CD4-positive, alpha-beta T cell (primary cell): Measurements from ENCODE around the gene SLC38A10. TPM values are rescaled to one million over a fixed set of nuclear protein-coding genes. Genes with fewer than 3 reads are reported as not detected.

Experiments
- ATAC-seq: fragments of 200-7000 bp; cut with Tn5 transposase; one replicate; pipeline ENCODE4 v1.10.0; 2022; ENCODE audit warnings: mild to moderate bottlenecking; ENCODE audit not compliant: poor library complexity
- CTCF ChIA-PET: fragments of 350-600 bp; sonication (Branson Sonifier 250); formaldehyde crosslinking; loops from one replicate; lab custom pipeline; 2021; ENCODE audit warnings: antibody characterized with exemption, inconsistent platforms; lab: Charles Lee
- POLR2A ChIA-PET: fragments of 350-600 bp; sonication (Branson Sonifier 250); formaldehyde crosslinking; loops from one replicate; lab custom pipeline; 2021; ENCODE audit warnings: antibody characterized with exemption, inconsistent platforms; lab: Charles Lee
- DNase-seq, 14 experiments: peaks; one replicate each; pipeline ENCODE4 v3.0.0-alpha.2; 2013 to 2020; ENCODE audit warnings: mixed read lengths in 2 of 14
- H3K27ac ChIP-seq, 2 donors: one replicate each; pipeline versions ENCODE4 v1.5.1 to v1.7.0; 2013; ENCODE audit warnings: low read length in 2 of 2, low read depth in 1 of 2, mild to moderate bottlenecking in 1 of 2
- H3K27me3 ChIP-seq, 2 experiments: 1 replicate in 1 of 2; 2 replicates in 1 of 2; pipeline versions ENCODE4 v1.6.1 to v1.7.0; 2013; ENCODE audit warnings: low read length in 2 of 2, control low read depth in 1 of 2, mild to moderate bottlenecking in 1 of 2, moderate library complexity in 1 of 2; ENCODE audit not compliant: insufficient read depth in 2 of 2, control insufficient read depth in 1 of 2
- H3K36me3 ChIP-seq: one replicate; pipeline ENCODE4 v1.6.1; 2013; ENCODE audit warnings: low read length, control low read depth; ENCODE audit not compliant: insufficient read depth
- H3K4me1 ChIP-seq: one replicate; pipeline ENCODE4 v1.6.1; 2013; ENCODE audit warnings: low read length, control low read depth; ENCODE audit not compliant: insufficient read depth
- H3K4me3 ChIP-seq: one replicate; pipeline ENCODE4 v1.5.1; 2013; ENCODE audit warnings: mild to moderate bottlenecking, low read length, moderate library complexity
- H3K9me3 ChIP-seq, 2 experiments: 1 replicate in 1 of 2; 2 replicates in 1 of 2; pipeline versions ENCODE4 v1.6.1 to v1.7.0; 2013; ENCODE audit warnings: low read length in 2 of 2, mild to moderate bottlenecking in 2 of 2, control low read depth in 1 of 2, moderate library complexity in 1 of 2; ENCODE audit not compliant: control insufficient read depth in 1 of 2, insufficient read depth in 1 of 2
- H3K27ac Mint-ChIP-seq: one replicate; pipeline ENCODE4 v1.8.0; 2020; ENCODE audit warnings: mixed read lengths
- H3K27me3 Mint-ChIP-seq: one replicate; pipeline ENCODE4 v1.8.0; 2021; ENCODE audit warnings: mixed read lengths
- H3K36me3 Mint-ChIP-seq: one replicate; pipeline ENCODE4 v1.8.0; 2021; ENCODE audit warnings: low read depth, mixed read lengths
- H3K4me1 Mint-ChIP-seq: one replicate; pipeline ENCODE4 v1.8.0; 2021; ENCODE audit warnings: low read depth, mixed read lengths
- H3K4me3 Mint-ChIP-seq: one replicate; pipeline ENCODE4 v1.8.0; 2020; ENCODE audit warnings: mild to moderate bottlenecking, mixed read lengths
- H3K9me3 Mint-ChIP-seq: one replicate; pipeline ENCODE4 v1.8.0; 2020; ENCODE audit warnings: mixed read lengths
- CTCF ChIP-seq: fragments of 200-600 bp; IDR thresholded peaks from one replicate; pipeline ENCODE4 v1.8.0; 2022; ENCODE audit warnings: antibody characterized with exemption, mild to moderate bottlenecking
- intact Hi-C, 2 experiments: fragments of 100-400 bp; cut with DNase I in 1 of 2; cut with micrococcal nuclease in 1 of 2; formaldehyde crosslinking; loops; one replicate each; pipeline versions ENCODE4 v1.15.1 to v1.9.0; 2023 to 2025; cut with DNase I, micrococcal nuclease
- total RNA-seq, 174 experiments: library from RNA in 2 of 174; stranded (reverse) in 2 of 174; gene quantifications; one replicate each; pipeline ENCODE4 v1.2.3 and lab custom pipeline; 2021 to 2026

The SLC38A10 gene
- total RNA-seq, 2 experiments from 2014 or later, result 22.8 to 26.4 TPM

GRCh38 chr17:81238490-81238814 is 56.7 kb downstream of the SLC38A10 start:
- Mint-ChIP-seq H3K27me3 (no peaks in the 10 kb centered on the region), H3K36me3 (peaks cover 18% of the 10 kb centered on the region), H3K9me3 (no peaks in the 10 kb centered on the region), H3K27ac (no peak overlapping the region), H3K4me3 (peak overlapping the region; percentile 98), H3K4me1 (peaks cover 43% of the 10 kb centered on the region)
- no peaks in the 10 kb centered on the region for H3K27me3 ChIP-seq
- H3K36me3 ChIP-seq, result peaks cover 16% of the 10 kb centered on the region
- ChIA-PET CTCF (interaction anchor here (0.7 to 1.6 kb wide), 3 partner anchors 54 to 811 kb away, joined by 3 to 6 read pairs (median 4); no protein-coding TSS in a partner anchor), POLR2A (interaction anchor here (0.6 to 2.8 kb wide), 18 partner anchors 8 to 784 kb away, joined by 3 to 42 read pairs (median 4); partner anchors contain the start of genes ARL16, CEP131, CHMP6 and FAAP100)
- H3K9me3 ChIP-seq, result no peaks in the 10 kb centered on the region
- peaks cover 58% of the 10 kb centered on the region for H3K4me1 ChIP-seq
- no peak for DNase-seq
- peak overlapping the region in 1 of 2 donors; percentile 47 for H3K27ac ChIP-seq
- no peak for ATAC-seq
- no peak for TF ChIP-seq CTCF
- intact Hi-C loops, result loop anchor here in 1 of 2 experiments (5.0 kb wide), 3 partner anchors 244 to 314 kb away; partner anchors contain the start of genes CHMP6 and FAAP100
- H3K4me3 ChIP-seq, result peak overlapping the region; percentile 90

- H3K4me3 Mint-ChIP-seq, result peak overlapping the region; percentile 98
- DNase-seq, result no peak
- peaks cover 23% of the 10 kb centered on the region for H3K36me3 ChIP-seq
- no peak overlapping the region for H3K27ac Mint-ChIP-seq
- POLR2A ChIA-PET, result interaction anchor here (0.7 to 2.8 kb wide), 9 partner anchors 8 to 783 kb away, joined by 3 to 42 read pairs (median 4); partner anchors contain the start of genes ARL16, CEP131, HGS and SLC38A10
- peaks cover 43% of the 10 kb centered on the region for H3K4me1 Mint-ChIP-seq
- peaks cover 18% of the 10 kb centered on the region for H3K36me3 Mint-ChIP-seq
- CTCF ChIA-PET, result no interaction called here
- intact Hi-C loops, result loop anchor here in 1 of 2 experiments (5.0 kb wide), 3 partner anchors 244 to 314 kb away; partner anchors contain the start of genes CHMP6 and FAAP100
- no peak for TF ChIP-seq CTCF
- ATAC-seq, result no peak
- no peaks in the 10 kb centered on the region for H3K9me3 ChIP-seq
- H3K27me3 ChIP-seq, result no peaks in the 10 kb centered on the region
- peak overlapping the region in 1 of 2 donors; percentile 47 for H3K27ac ChIP-seq
- H3K4me1 ChIP-seq, result peaks cover 58% of the 10 kb centered on the region
- no peaks in the 10 kb centered on the region for H3K9me3 Mint-ChIP-seq
- H3K27me3 Mint-ChIP-seq, result no peaks in the 10 kb centered on the region
- peak overlapping the region; percentile 90 for H3K4me3 ChIP-seq
Observed at GRCh38 chr17:81237591-81238489, 57.3 kb downstream of the SLC38A10 start.

- Mint-ChIP-seq H3K27ac (no peak overlapping the region), H3K4me1 (peaks cover 41% of the 10 kb centered on the region), H3K36me3 (peaks cover 17% of the 10 kb centered on the region), H3K27me3 (no peaks in the 10 kb centered on the region), H3K9me3 (no peaks in the 10 kb centered on the region), H3K4me3 (no peak overlapping the region)
- CTCF ChIA-PET, result no interaction called here
- Histone ChIP-seq H3K27me3 (no peaks in the 10 kb centered on the region), H3K27ac (no peak overlapping the region), H3K9me3 (no peaks in the 10 kb centered on the region), H3K36me3 (peaks cover 30% of the 10 kb centered on the region), H3K4me3 (no peak overlapping the region), H3K4me1 (peaks cover 53% of the 10 kb centered on the region)
- ATAC-seq, result no peak
- DNase-seq, result no peak
- TF ChIP-seq CTCF, result no peak
- POLR2A ChIA-PET, result interaction anchor here (1.2 kb wide), 1 partner anchor 14 kb away, joined by 3 read pairs; no protein-coding TSS in a partner anchor
- intact Hi-C loops, result loop anchor here in 1 of 2 experiments (5.0 kb wide), 3 partner anchors 244 to 316 kb away; partner anchors contain the start of genes CHMP6 and FAAP100
Observed at GRCh38 chr17:81236784-81237183, 58.3 kb downstream of the SLC38A10 start.
